ENCODE measurements around the gene ZNF541. TPM values are rescaled to one million over a fixed set of nuclear protein-coding genes. Genes with fewer than 3 reads are reported as not detected.
"Not testable (repeated sequence)": the region's sequence is repeated elsewhere in the genome, so short reads cannot be mapped to it uniquely, and the experiment has no call there.

ZNF541 gene
- total RNA-seq, 1 donor from 2014 or later = not detected

GRCh38 chr19:47607564-47608073 lies 34.7 kb upstream of the ZNF541 start:
- H3K4me3 ChIP-seq (ENCODE audit: low read depth, low read length) = peak overlapping the region; percentile 99
- DNase-seq (ENCODE audit: low read depth) = no peak
- TF ChIP-seq CTCF (conservative IDR thresholded peaks at IDR 0.05; ENCODE audit: low read depth, low read length) = no peak

- DNase-seq (ENCODE audit: low read depth) = no peak
- no peak overlapping the region for H3K4me3 ChIP-seq (ENCODE audit: low read depth, low read length)
- TF ChIP-seq CTCF (conservative IDR thresholded peaks at IDR 0.05; ENCODE audit: low read depth, low read length) = no peak
Observed at GRCh38 chr19:47603706-47604565, 31.0 kb upstream of the ZNF541 start.

- DNase-seq (ENCODE audit: low read depth) = no peak
- peak overlapping the region; percentile 77 for H3K4me3 ChIP-seq (ENCODE audit: low read depth, low read length)
- TF ChIP-seq CTCF (conservative IDR thresholded peaks at IDR 0.05; ENCODE audit: low read depth, low read length) = no peak
Observed at GRCh38 chr19:47601180-47601904, 28.4 kb upstream of the ZNF541 start.

GRCh38 chr19:47600246-47601179 lies 27.6 kb upstream of the ZNF541 start:
- peak overlapping the region; percentile 77 for H3K4me3 ChIP-seq (ENCODE audit: low read depth, low read length)
- DNase-seq (ENCODE audit: low read depth) = peak; percentile 74
- TF ChIP-seq CTCF (conservative IDR thresholded peaks at IDR 0.05; ENCODE audit: low read depth, low read length) = no peak

GRCh38 chr19:47599671-47600245 lies 26.8 kb upstream of the ZNF541 start:
- DNase-seq (ENCODE audit: low read depth) = not testable (repeated sequence)

GRCh38 chr19:47598407-47599349 lies 25.7 kb upstream of the ZNF541 start:
- no peak for TF ChIP-seq CTCF (conservative IDR thresholded peaks at IDR 0.05; ENCODE audit: low read depth, low read length)
- H3K4me3 ChIP-seq (ENCODE audit: low read depth, low read length) = peak overlapping the region; percentile 43
- peak; percentile 84 for DNase-seq (ENCODE audit: low read depth)

More at GRCh38 chr19:47599671-47600245, 26.8 kb upstream of the ZNF541 start:
- peak overlapping the region; percentile 56 for H3K4me3 ChIP-seq (ENCODE audit: low read depth, low read length)
